H9 (cell line): ENCODE measurements around the gene MBD3L2B. TPM values are rescaled to one million over a fixed set of nuclear protein-coding genes. Genes with fewer than 3 reads are reported as not detected.
"Not testable (repeated sequence)": the region's sequence is repeated elsewhere in the genome, so short reads cannot be mapped to it uniquely, and the experiment has no call there.

Source experiments
- DNase-seq: peaks from one replicate; pipeline ENCODE4 v3.0.0-alpha.2; 2017
- H2AFZ ChIP-seq: one replicate; pipeline ENCODE4 v1.6.1; 2013; ENCODE audit warnings: mild to moderate bottlenecking, low read length, control low read depth, moderate library complexity
- H2AK5ac ChIP-seq: 2 replicates; pipeline ENCODE4 v1.6.1; 2013; ENCODE audit warnings: low read length, control low read depth, mixed read lengths; ENCODE audit not compliant: insufficient read length
- H2BK120ac ChIP-seq: one replicate; pipeline ENCODE4 v1.6.1; 2013; ENCODE audit warnings: low read depth, mild to moderate bottlenecking, low read length, control low read depth, inconsistent platforms; ENCODE audit not compliant: poor library complexity, severe bottlenecking
- H2BK12ac ChIP-seq: 2 replicates; pipeline ENCODE4 v1.6.1; 2013; ENCODE audit warnings: low read length, control low read depth, mixed read lengths, low read depth; ENCODE audit not compliant: insufficient read length
- H2BK15ac ChIP-seq: 2 replicates; pipeline ENCODE4 v1.6.1; 2013; ENCODE audit warnings: low read depth, low read length, control low read depth
- H2BK20ac ChIP-seq: one replicate; pipeline ENCODE4 v1.6.1; 2013; ENCODE audit warnings: low read depth, mild to moderate bottlenecking, low read length, control low read depth, inconsistent platforms; ENCODE audit not compliant: poor library complexity, severe bottlenecking
- H2BK5ac ChIP-seq: 2 replicates; pipeline ENCODE4 v1.6.1; 2013; ENCODE audit warnings: low read length, control low read depth, mixed read lengths; ENCODE audit not compliant: insufficient read length
- H3K14ac ChIP-seq: 2 replicates; pipeline ENCODE4 v1.6.1; 2013; ENCODE audit warnings: low read length, control low read depth; ENCODE audit not compliant: insufficient read depth
- H3K18ac ChIP-seq: 2 replicates; pipeline ENCODE4 v1.6.1; 2013; ENCODE audit warnings: low read depth, mild to moderate bottlenecking, mixed read lengths, low read length, control low read depth; ENCODE audit not compliant: insufficient read length
- H3K23ac ChIP-seq: 2 replicates; pipeline ENCODE4 v1.6.1; 2013; ENCODE audit warnings: low read length, control low read depth, mixed read lengths, low read depth; ENCODE audit not compliant: insufficient read length
- H3K23me2 ChIP-seq: 2 replicates; pipeline ENCODE4 v1.6.1; 2013; ENCODE audit warnings: low read depth, mild to moderate bottlenecking, mixed read lengths, low read length, control low read depth; ENCODE audit not compliant: insufficient read length, poor library complexity, severe bottlenecking
- H3K27ac ChIP-seq: 2 replicates; pipeline ENCODE4 v1.5.1; 2013; ENCODE audit warnings: low read length, control low read depth, mixed read lengths, low read depth; ENCODE audit not compliant: insufficient read length
- H3K27me3 ChIP-seq: 2 replicates; pipeline ENCODE4 v1.6.1; 2013; ENCODE audit warnings: low read length, control low read depth, inconsistent platforms; ENCODE audit not compliant: insufficient read depth
- H3K4ac ChIP-seq: 2 replicates; pipeline ENCODE4 v1.6.1; 2013; ENCODE audit warnings: low read depth, mild to moderate bottlenecking, control low read depth, inconsistent platforms, low read length, moderate library complexity
- H3K4me1 ChIP-seq: 2 replicates; pipeline ENCODE4 v1.6.1; 2013; ENCODE audit warnings: low read length, control low read depth, inconsistent platforms; ENCODE audit not compliant: insufficient read depth
- H3K4me2 ChIP-seq: 2 replicates; pipeline ENCODE4 v1.6.1; 2013; ENCODE audit warnings: low read length, control low read depth, mixed read lengths; ENCODE audit not compliant: insufficient read length, insufficient read depth
- H3K56ac ChIP-seq: 2 replicates; pipeline ENCODE4 v1.6.1; 2013; ENCODE audit warnings: low read depth, mild to moderate bottlenecking, mixed read lengths, low read length, control low read depth; ENCODE audit not compliant: insufficient read length
- H3K79me1 ChIP-seq: 2 replicates; pipeline ENCODE4 v1.6.1; 2013; ENCODE audit warnings: low read depth, mild to moderate bottlenecking, moderate library complexity, low read length, control low read depth, inconsistent platforms; ENCODE audit not compliant: insufficient read depth, poor library complexity, severe bottlenecking
- H3K79me2 ChIP-seq: 2 replicates; pipeline ENCODE4 v1.6.1; 2013; ENCODE audit warnings: low read length, control low read depth, inconsistent platforms; ENCODE audit not compliant: insufficient read depth
- H3K9ac ChIP-seq: 2 replicates; pipeline ENCODE4 v1.6.1; 2013; ENCODE audit warnings: low read length, control low read depth, mixed read lengths; ENCODE audit not compliant: insufficient read length; ENCODE audit errors: extremely low read depth
- H3K9me3 ChIP-seq: one replicate; pipeline ENCODE4 v1.6.1; 2013; ENCODE audit warnings: low read depth, low read length, inconsistent platforms; ENCODE audit not compliant: control insufficient read depth
- H3T11ph ChIP-seq: one replicate; pipeline ENCODE4 v1.6.1; 2013; ENCODE audit warnings: mild to moderate bottlenecking, low read length, control low read depth, inconsistent platforms
- H4K20me1 ChIP-seq: one replicate; pipeline ENCODE4 v1.6.1; 2013; ENCODE audit not compliant: control insufficient read depth, insufficient read length, insufficient read depth
- H4K5ac ChIP-seq: 2 replicates; pipeline ENCODE4 v1.6.1; 2013; ENCODE audit warnings: low read depth, mild to moderate bottlenecking, mixed read lengths, low read length, control low read depth; ENCODE audit not compliant: insufficient read length
- H4K8ac ChIP-seq: replicated peaks from 2 replicates; pipeline ENCODE4 v1.6.1; 2013; ENCODE audit warnings: low read length, control low read depth, mixed read lengths, low read depth; ENCODE audit not compliant: insufficient read length
- H4K91ac ChIP-seq: 2 replicates; pipeline ENCODE4 v1.6.1; 2013; ENCODE audit warnings: low read depth, mild to moderate bottlenecking, moderate library complexity, mixed read lengths, low read length, control low read depth; ENCODE audit not compliant: insufficient read length
- H3K27ac Mint-ChIP-seq, 3 experiments: 2 replicates in 2 of 3; 3 replicates in 1 of 3; pipeline ENCODE4 v1.8.0; 2020 to 2021; ENCODE audit warnings: mixed read lengths in 3 of 3, mild to moderate bottlenecking in 1 of 3, moderate library complexity in 1 of 3
- H3K27me3 Mint-ChIP-seq: 2 replicates; pipeline ENCODE4 v1.8.0; 2021; ENCODE audit warnings: low read depth, mild to moderate bottlenecking, moderate library complexity, mixed read lengths
- H3K36me3 Mint-ChIP-seq, 3 experiments: 2 replicates in 2 of 3; 3 replicates in 1 of 3; pipeline ENCODE4 v1.8.0; 2020 to 2021; ENCODE audit warnings: low read depth in 3 of 3, mixed read lengths in 3 of 3; ENCODE audit not compliant: insufficient read depth in 1 of 3
- H3K4me1 Mint-ChIP-seq, 2 experiments: 2 replicates each; pipeline ENCODE4 v1.8.0; 2020; ENCODE audit warnings: mixed read lengths in 2 of 2
- H3K4me3 Mint-ChIP-seq, 2 experiments: 2 replicates in 1 of 2; 3 replicates in 1 of 2; pipeline ENCODE4 v1.8.0; 2020 to 2021; ENCODE audit warnings: mild to moderate bottlenecking in 2 of 2, mixed read lengths in 2 of 2, moderate library complexity in 1 of 2
- H3K9me3 Mint-ChIP-seq, 2 experiments: 2 replicates in 1 of 2; 3 replicates in 1 of 2; pipeline ENCODE4 v1.8.0; 2020; ENCODE audit warnings: mild to moderate bottlenecking in 2 of 2, mixed read lengths in 2 of 2, moderate library complexity in 1 of 2
- WGBS: extraction: QIAGEN DNeasy Blood & Tissue Kit; methylation state at CpG from one replicate; pipeline ENCODE4 v1.1.7; 2013; ENCODE audit warnings: missing lambda C conversion rate, low lambda C conversion rate, mixed read lengths; ENCODE audit not compliant: insufficient read length; ENCODE audit errors: extremely low coverage; 5-methylcytosine and 5-hydroxymethylcytosine counted together
- total RNA-seq: library from RNA; stranded (reverse); gene quantifications from 2 replicates; pipeline ENCODE4 v1.2.1, GENCODE V29; 2021

Gene MBD3L2B
- total RNA-seq, 1 experiment from 2014 or later: not detected

DNA sequence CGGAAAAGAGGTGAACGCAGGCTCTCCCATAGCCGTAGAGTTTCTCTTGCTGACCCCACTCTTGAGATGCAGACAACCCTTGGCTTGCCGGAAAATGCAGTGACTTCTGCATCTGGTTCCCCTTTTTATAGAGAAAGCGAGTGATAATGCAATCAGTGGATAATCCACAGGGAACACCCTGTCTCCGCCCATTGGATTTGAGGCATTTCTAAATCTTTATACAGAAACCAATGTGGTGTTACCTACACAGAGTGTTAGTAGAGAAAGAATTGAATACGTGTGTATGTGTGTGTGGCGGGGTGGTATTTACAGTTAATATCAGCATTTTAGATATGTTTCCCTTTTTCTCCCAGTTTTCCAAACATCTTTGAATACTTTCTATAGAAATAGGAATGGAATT is 37.3 kb upstream of the MBD3L2B start, which contains the start of gene MBD3L3:
MBD3L3 (minus strand) TSS at position 101 of the 400 bp plus-strand sequence; CDS start at position 30, 71 bp downstream.
- H2BK15ac ChIP-seq, H3K27me3 ChIP-seq, H3K4me1 Mint-ChIP-seq, DNase-seq, H3K4ac ChIP-seq, H4K8ac ChIP-seq, H3K27me3 Mint-ChIP-seq, H4K20me1 ChIP-seq, H3K9me3 Mint-ChIP-seq, H4K91ac ChIP-seq, H3K18ac ChIP-seq, H2BK120ac ChIP-seq, H3K23ac ChIP-seq, H2AK5ac ChIP-seq, H3K79me1 ChIP-seq, H3K27ac Mint-ChIP-seq, H3K4me2 ChIP-seq, H3K9ac ChIP-seq, H3K79me2 ChIP-seq, H3K14ac ChIP-seq, H3K4me1 ChIP-seq, H2BK20ac ChIP-seq, H3T11ph ChIP-seq, H2AFZ ChIP-seq, H3K9me3 ChIP-seq, H2BK12ac ChIP-seq, H3K27ac ChIP-seq, H3K23me2 ChIP-seq, H2BK5ac ChIP-seq, H3K36me3 Mint-ChIP-seq, H3K4me3 Mint-ChIP-seq, H4K5ac ChIP-seq, H3K56ac ChIP-seq: not testable (repeated sequence)
- no CpG with 5 or more reads among the region's 8 CpGs for WGBS

DNA sequence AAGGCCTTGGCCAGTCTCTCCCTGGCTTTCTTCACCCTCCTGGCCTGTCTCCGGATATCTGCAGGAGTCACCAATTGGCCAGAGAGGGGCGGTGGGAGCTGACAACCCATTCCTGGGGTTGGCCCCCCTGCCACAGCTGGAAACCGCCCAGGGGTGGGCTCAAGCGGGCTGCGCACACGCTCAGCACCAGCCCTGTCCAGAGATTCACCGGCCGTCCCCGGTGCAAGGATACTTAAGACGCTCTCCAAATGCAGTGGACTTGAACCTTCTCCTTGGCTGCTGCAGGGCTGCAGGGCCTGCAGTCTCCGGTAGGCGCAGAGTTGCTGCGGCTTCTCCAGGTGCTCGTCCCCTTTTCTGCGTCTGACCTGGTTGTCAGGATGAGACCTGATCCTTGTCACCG is 35.1 kb upstream of the MBD3L2B start:
- DNase-seq, H2AK5ac ChIP-seq, H3K4me3 Mint-ChIP-seq, H3K27me3 ChIP-seq, H4K91ac ChIP-seq, H2BK5ac ChIP-seq, H3K27ac Mint-ChIP-seq, H2BK15ac ChIP-seq, H3K18ac ChIP-seq, H3K4me1 ChIP-seq, H3T11ph ChIP-seq, H3K9me3 Mint-ChIP-seq, H2BK12ac ChIP-seq, H2BK20ac ChIP-seq, H3K4me1 Mint-ChIP-seq, H3K14ac ChIP-seq, H3K79me1 ChIP-seq, H3K4me2 ChIP-seq, H3K9me3 ChIP-seq, H3K4ac ChIP-seq, H3K79me2 ChIP-seq, H3K27ac ChIP-seq, H3K27me3 Mint-ChIP-seq, H4K5ac ChIP-seq, H3K56ac ChIP-seq, H3K23ac ChIP-seq, H4K8ac ChIP-seq, H4K20me1 ChIP-seq, H2AFZ ChIP-seq, H3K36me3 Mint-ChIP-seq, H2BK120ac ChIP-seq, H3K9ac ChIP-seq, H3K23me2 ChIP-seq: not testable (repeated sequence)
- no CpG with 5 or more reads among the region's 16 CpGs for whole genome bisulfite sequencing
